ENCODE results near the gene LRRC58.
A peak's percentile ranks its signal among the peaks of the same experiment; 100 is the strongest.
"Not testable (repeated sequence)": the region's sequence is repeated elsewhere in the genome, so short reads cannot be mapped to it uniquely, and the experiment has no call there.

The LRRC58 gene

GRCh38 chr3:120348991-120349854 is at the start of gene LRRC58:
Gene LRRC58, minus strand, starts transcription at chr3:120349354. Its CDS starts 111 bp downstream, at chr3:120349243.
- DNase-seq (ENCODE audit: low read depth, low spot score): peak; percentile 87

DNA sequence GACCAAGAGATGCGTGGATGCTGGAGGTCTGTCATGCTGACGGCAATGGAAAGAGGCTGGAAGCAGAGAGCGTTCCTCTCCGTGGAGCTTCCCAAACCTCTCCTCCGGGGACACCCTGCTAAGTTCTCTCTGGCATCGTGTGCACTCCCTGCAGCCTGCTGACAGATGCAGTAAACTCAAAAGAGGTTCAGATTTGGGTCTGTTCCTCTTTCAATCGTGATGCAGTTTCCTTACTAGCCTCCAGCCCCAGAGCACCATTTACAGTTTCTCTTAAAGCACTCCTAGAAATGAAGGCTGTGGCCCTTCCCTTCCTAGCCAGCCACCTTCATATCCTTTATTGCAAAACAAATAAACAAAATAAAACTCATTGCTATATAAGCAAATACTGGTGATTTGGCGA is 47.3 kb upstream of the LRRC58 start:
- no peak for DNase-seq (ENCODE audit: low read depth, low spot score)

DNA sequence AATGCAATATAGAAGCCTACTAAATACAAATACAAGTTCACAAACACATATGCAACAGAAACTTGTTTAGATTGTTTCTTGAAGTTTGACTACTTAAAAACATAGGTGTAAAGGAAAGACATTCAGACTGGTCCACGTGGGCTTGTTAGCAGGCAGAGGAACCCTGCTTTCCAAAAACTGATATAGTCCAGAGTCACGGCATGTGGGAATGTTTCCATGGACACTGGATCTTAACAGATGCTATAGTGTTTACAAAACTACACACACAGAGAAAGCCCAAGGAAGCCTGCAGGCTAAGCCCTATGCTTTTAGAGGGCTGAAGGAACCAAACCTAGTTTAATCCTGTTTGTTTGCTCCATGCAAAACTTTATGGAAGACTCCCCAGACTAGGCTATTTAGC is 45.2 kb upstream of the LRRC58 start:
- no peak for DNase-seq (ENCODE audit: low read depth, low spot score)

DNA sequence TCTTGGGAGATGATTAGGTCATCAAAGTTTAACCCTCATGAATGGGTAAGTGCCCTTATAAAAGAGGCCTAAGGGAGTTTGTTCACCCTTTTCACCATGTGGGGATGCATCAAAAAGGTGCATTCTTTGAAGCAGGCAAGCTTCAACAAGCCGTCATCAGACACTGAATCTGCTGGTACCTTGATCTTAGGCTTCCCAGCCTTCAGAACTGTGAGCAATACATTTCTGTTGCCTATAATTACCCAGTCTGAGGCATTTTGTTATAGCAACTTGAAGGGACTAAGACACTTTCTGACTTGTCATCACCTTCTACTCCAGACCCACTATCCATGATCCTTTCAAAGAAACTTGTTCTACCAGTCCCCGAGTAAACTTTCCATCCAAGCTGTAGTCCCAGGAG is 44.6 kb upstream of the LRRC58 start:
- DNase-seq (ENCODE audit: low read depth, low spot score): no peak

- no peak for DNase-seq (ENCODE audit: low read depth, low spot score)
Observed at GRCh38 chr3:120393243-120393642, 44.1 kb upstream of the LRRC58 start.

- DNase-seq (ENCODE audit: low read depth, low spot score): no peak
Observed at GRCh38 chr3:120382941-120383447, 33.8 kb upstream of the LRRC58 start.

DNA sequence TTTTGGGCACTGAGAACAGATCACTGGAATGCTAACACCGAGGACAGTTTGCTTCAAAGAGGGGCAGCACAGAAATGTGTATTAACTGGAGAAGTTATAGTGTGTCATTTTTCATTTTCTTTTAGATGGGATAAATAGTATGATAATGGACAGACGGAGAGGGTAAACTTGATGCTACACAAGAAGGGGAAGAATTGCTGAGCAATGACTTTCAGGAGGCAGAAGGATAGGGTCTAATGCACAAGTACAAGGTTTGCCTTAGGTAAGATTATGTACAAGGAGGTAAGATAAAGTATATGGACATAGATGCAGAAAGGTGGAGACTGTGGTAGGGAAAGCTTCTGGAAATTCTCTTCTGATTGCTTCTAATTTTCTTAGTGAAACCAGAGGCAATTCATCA is 32.3 kb upstream of the LRRC58 start:
- no peak for DNase-seq (ENCODE audit: low read depth, low spot score)

DNA sequence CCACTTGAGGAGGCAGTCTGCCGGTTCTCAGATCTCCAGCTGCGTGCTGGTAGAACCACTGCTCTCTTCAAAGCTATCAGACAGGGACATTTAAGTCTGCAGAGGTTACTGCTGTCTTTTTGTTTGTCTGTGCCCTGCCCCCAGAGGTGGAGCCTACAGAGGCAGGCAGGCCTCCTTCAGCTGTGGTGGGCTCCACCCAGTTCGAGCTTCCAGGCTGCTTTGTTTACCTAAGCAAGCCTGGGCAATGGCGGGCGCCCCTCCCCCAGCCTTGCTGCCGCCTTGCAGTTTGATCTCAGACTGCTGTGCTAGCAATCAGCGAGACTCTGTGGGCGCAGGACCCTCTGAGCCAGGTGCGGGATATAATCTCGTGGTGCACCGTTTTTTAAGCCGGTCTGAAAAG is 28.8 kb upstream of the LRRC58 start:
- DNase-seq (ENCODE audit: low read depth, low spot score): not testable (repeated sequence)

GRCh38 chr3:120370463-120370862 is 21.3 kb upstream of the LRRC58 start:
- DNase-seq (ENCODE audit: low read depth, low spot score): no peak

GRCh38 chr3:120369037-120369467 is 19.9 kb upstream of the LRRC58 start:
- no peak for DNase-seq (ENCODE audit: low read depth, low spot score)

- DNase-seq (ENCODE audit: low read depth, low spot score): no peak
Observed at GRCh38 chr3:120368172-120368571, 19.0 kb upstream of the LRRC58 start.

GRCh38 chr3:120364821-120365220 is 15.7 kb upstream of the LRRC58 start:
- DNase-seq (ENCODE audit: low read depth, low spot score): no peak

- DNase-seq (ENCODE audit: low read depth, low spot score): no peak
Observed at GRCh38 chr3:120364101-120364500, 14.9 kb upstream of the LRRC58 start.

GRCh38 chr3:120357807-120358206 is 8.7 kb upstream of the LRRC58 start:
- DNase-seq (ENCODE audit: low read depth, low spot score): no peak

GRCh38 chr3:120355486-120355885 is 6.3 kb upstream of the LRRC58 start:
- no peak for DNase-seq (ENCODE audit: low read depth, low spot score)

- no peak for DNase-seq (ENCODE audit: low read depth, low spot score)
Observed at GRCh38 chr3:120353463-120353862, 4.3 kb upstream of the LRRC58 start.

GRCh38 chr3:120352017-120352416 is 2.9 kb upstream of the LRRC58 start:
- DNase-seq (ENCODE audit: low read depth, low spot score): no peak

DNA sequence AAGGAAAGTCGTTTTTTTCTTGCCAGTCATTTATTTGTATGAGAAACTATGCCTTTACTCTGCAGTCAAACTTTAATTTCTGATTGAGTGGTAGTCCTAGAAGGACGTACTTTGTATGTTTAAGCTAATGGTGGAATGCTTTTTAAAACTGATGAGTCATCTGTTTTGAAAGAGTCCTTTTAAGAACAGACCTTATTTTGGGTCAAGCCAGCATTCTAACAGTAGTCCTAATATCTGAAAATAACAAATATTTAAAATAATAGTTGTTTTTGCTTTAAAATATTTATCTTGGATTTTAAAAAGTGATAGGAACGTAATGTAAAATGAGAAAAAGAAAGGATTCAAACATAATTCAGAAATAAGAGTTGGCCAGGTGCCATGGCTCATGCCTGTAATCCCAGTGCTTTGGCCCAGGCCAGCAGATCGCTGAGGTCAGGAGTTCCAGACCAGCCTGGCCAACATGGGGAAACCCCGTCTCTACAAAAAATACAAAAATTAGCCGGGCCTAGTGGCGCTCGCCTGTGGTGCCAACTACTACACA is 1.3 kb upstream of the LRRC58 start:
- no peak for DNase-seq (ENCODE audit: low read depth, low spot score)

DNA sequence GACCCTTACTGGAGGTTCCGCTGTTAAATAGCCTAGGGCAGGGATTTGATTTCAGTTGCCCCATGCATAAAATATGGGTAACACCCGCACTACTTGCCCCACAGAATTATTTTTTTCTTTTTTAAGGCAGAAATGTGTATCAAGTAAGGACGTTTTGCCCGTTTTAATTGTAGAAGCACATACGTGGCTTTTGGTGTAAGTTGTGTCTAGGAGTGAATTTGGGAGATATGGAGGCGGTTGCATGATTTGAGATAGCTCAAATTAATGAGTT is 636 bp upstream of the LRRC58 start:
- no peak for DNase-seq (ENCODE audit: low read depth, low spot score)

DNA sequence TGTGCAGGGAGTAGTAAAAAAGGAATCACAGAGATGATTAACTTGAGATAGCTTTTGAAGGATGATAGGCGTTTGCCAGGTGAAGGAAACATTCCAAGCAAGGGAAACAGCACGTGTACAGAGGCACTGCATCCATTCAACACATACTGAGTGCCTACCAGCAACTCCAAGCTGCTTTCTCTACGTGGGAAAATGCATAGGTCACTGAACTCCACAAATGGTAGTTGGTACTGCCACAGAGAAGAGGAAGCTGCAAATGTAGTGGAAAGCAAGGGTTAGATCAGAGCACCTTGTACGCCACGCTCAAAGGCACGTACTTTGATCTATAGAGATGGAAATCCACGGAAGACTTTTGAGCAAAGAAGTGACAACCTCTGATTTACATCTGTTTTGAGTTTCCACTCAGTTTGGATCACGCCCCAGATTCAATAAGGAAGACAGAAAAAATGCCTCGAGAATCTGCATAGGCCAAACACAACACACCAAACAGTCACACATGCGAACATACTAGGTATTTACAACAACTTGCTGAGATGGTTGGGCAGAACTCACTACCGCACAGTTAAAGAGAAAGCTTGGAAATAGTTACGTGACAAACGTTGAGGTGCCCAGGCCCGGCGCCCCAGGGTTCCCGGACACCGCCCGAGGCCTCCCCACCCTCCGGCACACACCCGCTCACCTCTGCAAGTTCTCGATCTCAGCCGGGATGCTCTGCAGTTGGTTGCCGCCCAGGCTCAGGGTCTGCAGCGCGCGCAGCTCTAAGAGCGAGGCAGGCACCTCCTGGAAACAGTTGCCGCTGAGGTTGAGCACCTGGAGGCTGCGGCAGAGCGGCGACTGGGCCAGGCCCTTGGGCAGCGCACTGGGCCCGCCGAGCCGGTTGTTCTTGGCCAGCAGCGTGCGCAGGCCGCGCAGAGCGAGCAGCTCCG is 826 bp downstream of the LRRC58 start:
- DNase-seq (ENCODE audit: low read depth, low spot score): peak; percentile 88

- no peak for DNase-seq (ENCODE audit: low read depth, low spot score)
Observed at GRCh38 chr3:120344349-120344748, 4.8 kb downstream of the LRRC58 start.

DNA sequence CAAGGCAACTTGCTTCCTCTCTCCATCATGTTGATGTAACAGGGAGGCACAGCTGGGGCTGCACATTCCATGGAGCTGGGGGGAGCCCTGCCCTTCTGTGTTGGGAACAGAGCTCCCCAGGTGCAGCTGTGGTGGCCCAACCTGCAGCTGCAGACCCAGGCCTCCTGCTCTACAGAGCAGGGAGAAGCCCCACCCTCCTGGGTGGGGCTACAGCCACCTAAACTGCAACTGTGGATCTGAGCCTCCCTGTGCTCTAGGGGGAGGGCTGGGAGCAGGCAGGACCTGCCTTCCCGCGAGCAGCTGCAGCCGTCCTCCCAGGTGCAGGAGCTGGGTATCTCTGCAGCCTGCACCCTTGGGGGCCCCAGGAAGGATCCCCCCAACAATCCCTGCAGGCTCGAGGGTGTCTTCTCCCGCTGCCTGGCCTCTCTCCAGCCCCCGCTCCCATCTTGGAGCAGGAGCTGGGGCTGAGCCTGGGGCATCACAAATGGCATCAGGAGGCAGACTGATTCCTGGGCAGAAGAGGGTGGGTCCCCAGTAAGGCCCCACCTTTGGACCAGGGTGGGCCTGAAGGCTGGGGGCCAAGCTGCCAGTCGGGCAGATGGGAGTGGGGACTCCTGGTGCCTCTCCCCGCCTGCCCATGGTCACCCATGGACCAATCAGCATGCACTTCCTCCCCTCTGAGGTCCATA is 7.4 kb downstream of the LRRC58 start:
- DNase-seq (ENCODE audit: low read depth, low spot score): no peak

All from ELF-1 (cell line).